GM18502 (cell line): ENCODE results near the gene ZC3H13.
A peak's percentile ranks its signal among the peaks of the same experiment; 100 is the strongest.

ENCODE experiments used
- ATAC-seq: cut with Tn5 transposase; IDR thresholded peaks from one replicate; pipeline ENCODE4 v1.9.1; 2021; ENCODE audit warnings: mild to moderate bottlenecking; ENCODE audit not compliant: unreplicated experiment, poor library complexity

Gene ZC3H13

GRCh38 chr13:46052319-46053161 lies at the start of gene ZC3H13:
TSS of gene ZC3H13 (minus strand) at chr13:46052746. CDS start at chr13:46045507, 7,239 bp downstream.
- ATAC-seq: peak; percentile 99

GRCh38 chr13:46102255-46102605 lies 49.7 kb upstream of the ZC3H13 start:
- ATAC-seq: no peak

GRCh38 chr13:46101484-46102254 lies 49.1 kb upstream of the ZC3H13 start:
- ATAC-seq: peak; percentile 56

DNA sequence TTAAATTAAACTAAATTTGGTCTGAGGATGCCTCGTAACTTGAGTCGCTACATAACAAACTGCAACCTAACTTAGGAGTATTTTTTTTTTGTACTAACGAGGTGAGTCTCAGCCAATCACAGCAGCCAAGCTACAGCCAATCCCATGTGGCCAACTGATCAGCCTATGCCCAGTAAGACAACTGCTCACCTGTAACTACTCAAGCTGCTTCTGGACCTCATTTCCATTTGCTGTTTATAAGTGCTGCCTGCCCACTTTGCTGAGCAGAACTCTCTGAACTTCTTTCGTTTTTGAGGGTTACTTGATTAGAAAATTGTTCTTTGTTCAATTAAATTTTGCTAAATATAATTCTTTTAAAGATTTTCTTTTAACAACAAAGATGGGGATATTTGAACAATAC lies 48.5 kb upstream of the ZC3H13 start:
- no peak for ATAC-seq

DNA sequence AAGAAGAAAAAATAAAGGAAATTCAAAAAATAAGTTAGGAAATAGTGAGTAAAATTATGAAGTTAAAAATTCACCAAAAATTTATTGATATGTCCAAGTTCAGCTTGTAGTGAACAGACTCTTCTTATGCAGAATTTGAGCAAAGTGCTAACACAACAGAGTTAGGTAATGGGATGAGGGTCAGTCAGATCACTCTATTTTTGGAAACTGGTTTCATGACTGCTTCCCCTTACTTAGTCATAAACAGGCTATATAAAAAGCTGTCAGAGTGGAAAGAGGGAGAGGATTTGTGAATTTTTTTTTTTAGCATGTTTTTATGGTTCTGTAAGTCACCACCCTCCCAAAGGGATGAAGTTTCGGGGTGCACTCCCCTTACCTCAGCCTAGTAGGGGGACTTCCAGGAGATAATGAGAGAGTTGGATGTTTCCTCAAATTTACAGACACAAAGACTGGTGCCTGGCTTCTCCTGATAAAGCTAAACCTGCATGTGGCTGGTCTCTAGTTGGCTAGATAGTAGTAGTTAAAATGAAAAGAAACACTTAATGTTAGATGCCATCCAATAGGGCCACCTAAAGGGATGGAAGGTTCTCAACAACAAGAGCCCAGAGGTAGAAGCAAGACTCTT lies 47.8 kb upstream of the ZC3H13 start:
- peak; percentile 66 for ATAC-seq

- ATAC-seq: no peak
Observed at GRCh38 chr13:46097663-46098062, 45.1 kb upstream of the ZC3H13 start.

GRCh38 chr13:46097015-46097414 lies 44.5 kb upstream of the ZC3H13 start:
- ATAC-seq: no peak

DNA sequence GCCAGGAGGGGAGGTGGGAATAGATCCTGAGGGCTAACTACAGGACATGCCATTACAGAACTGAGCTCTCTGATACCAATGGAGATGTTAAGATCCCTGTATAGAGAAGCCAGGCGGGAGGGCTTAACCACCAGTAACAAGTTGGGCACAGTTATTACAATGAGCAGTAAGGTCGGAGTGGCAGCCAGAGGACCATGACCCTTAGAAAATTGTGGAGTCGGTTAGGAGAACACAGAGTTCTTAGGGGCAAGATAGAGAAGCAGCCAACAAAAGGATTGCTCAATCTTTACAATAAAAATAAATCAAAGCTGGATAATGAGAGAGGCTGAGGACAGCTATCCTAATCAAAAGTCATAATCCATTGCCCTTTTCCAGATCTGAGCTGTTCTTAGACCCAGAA lies 41.9 kb upstream of the ZC3H13 start:
- no peak for ATAC-seq

DNA sequence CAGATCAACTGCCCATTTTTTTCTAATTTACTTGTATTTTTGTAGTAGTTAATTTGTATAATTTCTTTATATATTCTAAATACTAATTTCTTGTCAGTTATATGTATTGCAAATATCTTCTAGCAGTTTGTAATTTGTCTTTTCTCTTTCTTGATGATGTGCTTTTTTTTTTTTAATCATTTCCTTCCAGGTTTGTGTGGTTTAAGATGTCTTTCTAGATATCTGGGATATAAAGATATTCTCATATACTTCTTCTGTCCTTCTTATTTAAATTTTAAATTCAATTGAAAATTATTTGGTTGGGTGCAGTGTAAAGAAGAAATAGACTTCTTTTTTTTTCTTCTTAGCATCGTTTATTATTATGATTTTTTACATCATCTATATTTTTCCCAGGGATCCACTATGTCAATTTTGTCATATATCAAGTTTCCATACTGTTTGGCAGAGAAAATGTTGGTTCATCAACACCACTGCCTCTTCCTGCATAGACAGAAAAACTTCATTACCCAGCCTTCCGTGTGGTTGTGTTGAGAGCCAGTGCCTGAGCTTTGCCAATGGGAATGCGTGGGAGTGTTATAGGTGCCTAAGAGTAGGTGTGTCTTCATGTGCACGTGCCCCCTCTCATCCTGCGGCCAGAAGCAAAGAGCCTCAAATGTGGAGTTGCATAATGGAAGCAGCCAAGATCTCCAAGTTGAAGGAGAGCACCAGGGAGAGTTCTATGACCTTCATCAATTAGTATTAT lies 36.4 kb upstream of the ZC3H13 start:
- no peak for ATAC-seq

- no peak for ATAC-seq
Observed at GRCh38 chr13:46087481-46087880, 34.9 kb upstream of the ZC3H13 start.

GRCh38 chr13:46086985-46087384 lies 34.4 kb upstream of the ZC3H13 start:
- ATAC-seq: no peak

GRCh38 chr13:46086421-46086922 lies 33.9 kb upstream of the ZC3H13 start:
- no peak for ATAC-seq

- ATAC-seq: no peak
Observed at GRCh38 chr13:46085737-46086136, 33.2 kb upstream of the ZC3H13 start.

- ATAC-seq: no peak
Observed at GRCh38 chr13:46082324-46082723, 29.8 kb upstream of the ZC3H13 start.

DNA sequence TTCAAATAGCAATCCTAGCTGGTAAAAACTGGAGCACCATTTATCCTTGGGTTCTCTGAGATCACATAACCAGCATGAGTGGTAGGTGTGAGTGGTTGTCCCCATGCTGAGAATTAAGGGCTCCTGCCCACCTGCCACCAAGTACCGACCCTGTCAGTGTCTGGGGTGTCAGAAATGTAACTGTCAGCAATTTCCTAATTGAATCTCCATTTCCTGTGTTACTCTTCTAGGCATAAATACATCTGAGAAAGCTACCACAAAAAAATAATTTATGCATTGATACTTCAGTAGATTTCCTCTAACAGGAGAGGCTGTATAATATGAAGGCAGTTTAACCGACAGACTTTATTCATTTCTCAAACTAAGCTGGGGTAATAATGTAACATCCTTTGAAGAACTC lies 27.2 kb upstream of the ZC3H13 start:
- no peak for ATAC-seq

DNA sequence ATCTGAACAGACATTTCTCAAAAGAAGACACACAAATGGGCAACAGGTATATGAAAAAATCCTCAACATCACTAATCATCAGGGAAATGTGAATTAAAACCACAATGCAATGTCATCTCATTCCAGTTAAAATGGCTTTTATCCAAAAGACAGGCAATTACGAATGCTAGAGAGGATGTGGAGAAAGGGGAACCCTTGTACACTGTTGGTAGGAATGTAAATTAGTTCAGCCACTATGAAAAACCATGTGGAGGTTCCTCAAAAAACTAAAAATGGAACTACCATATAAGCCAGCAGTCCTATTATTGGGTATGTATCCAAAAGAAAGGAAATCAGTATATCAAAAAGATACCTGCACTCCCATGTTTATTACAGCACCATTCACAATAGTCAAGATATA lies 24.7 kb upstream of the ZC3H13 start:
- no peak for ATAC-seq

DNA sequence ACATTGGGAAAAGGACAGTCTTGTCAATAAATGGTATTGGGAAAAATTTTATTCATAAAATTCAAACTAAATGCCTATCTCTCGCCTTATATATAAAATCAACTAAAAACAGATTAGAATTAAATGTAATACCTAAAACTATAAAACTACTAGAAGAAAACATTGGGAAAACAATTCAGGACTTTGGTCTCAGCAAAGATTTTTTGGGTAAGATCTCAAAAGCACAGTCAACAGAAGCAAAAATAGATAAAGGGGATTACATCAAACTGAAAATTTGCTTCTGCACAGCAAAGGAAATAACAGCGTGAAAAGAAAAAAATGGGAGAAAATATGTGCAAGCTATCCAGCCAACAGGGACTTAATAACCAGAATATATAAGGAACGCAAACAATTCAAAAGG lies 24.3 kb upstream of the ZC3H13 start:
- no peak for ATAC-seq

GRCh38 chr13:46075811-46076210 lies 23.3 kb upstream of the ZC3H13 start:
- ATAC-seq: no peak

DNA sequence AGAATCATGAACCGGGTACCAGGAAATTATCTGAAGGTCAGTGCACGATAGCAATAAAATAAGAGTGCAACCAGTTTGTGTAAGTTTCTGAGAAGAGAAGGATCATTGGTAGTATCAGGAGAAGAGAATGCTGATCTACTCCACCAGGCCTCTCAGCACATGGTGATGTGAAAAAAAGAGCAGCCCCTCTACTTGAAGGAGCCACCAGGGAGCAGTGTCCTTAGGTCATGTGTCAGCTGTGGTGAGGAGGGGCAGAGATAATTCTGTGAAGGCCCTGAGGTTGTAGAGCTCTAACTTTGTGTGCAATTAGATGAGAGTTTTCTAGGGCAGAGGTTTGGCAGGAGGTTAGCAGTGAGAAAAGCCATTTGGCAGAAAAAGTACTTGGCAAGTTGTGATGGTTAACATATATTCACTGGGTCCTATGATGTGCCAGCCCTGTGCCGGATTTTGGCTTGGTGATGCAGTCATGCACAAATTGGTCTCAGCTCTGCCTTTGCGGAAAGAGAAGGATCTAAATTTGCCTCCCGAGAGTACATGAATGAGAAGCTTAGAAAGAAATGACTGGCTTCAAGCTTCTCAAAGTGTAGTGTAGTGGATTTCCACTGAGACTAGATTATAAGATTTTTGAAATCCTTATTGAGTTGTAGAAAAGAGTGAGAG lies 19.2 kb upstream of the ZC3H13 start:
- ATAC-seq: peak; percentile 97

GRCh38 chr13:46063292-46063691 lies 10.7 kb upstream of the ZC3H13 start:
- no peak for ATAC-seq
